Measurements from ENCODE around the gene SRPRB. TPM values are rescaled to one million over a fixed set of nuclear protein-coding genes. Genes with fewer than 3 reads are reported as not detected.
"Not testable (repeated sequence)": the region's sequence is repeated elsewhere in the genome, so short reads cannot be mapped to it uniquely, and the experiment has no call there.

Gene SRPRB
- polyA plus RNA-seq, 1 donor from 2014 or later = 46.9 TPM

DNA sequence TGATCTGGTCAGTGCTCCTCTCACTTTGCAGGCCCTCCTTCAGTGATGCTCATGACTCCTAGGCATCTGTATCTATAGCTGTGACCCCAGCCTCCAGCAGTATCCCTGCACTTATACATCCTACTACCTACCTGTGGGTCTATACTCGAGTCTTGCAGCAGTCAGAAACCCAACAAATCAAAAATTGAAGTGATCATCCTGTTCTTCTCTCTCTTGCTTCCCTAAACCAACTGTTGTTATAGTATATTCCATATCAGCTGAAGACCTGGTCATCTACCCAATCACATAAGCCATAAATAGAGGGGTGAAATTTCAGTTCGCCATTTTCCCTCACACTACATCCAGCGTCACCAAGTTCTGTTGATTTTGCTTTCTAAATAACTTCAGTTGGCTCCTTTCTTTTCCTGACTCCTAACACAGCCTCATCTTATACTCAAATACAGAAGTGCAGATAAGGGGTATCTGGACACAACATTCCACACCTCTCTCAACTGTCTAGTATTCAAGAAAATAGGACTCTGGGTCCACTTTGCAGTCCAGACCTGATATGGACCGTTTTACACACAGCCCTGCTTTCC lies 25.9 kb upstream of the SRPRB start:
- no peak overlapping the region for H3K27ac ChIP-seq (ENCODE audit: low read length)
- H3K36me3 ChIP-seq (ENCODE audit: insufficient read depth, low read length) = no peaks in the 10 kb centered on the region
- TF ChIP-seq POLR2AphosphoS5 (IDR thresholded peaks at IDR 0.05) (no peak), MXI1 (conservative IDR thresholded peaks at IDR 0.05; ENCODE audit: poor library complexity, severe bottlenecking) (no peak), EP300 (conservative IDR thresholded peaks at IDR 0.05; ENCODE audit: poor library complexity, severe bottlenecking) (no peak), RAD21 (conservative IDR thresholded peaks at IDR 0.05) (no peak), EZH2 (IDR thresholded peaks at IDR 0.05; ENCODE audit: borderline replicate concordance, insufficient read depth, low read length, poor library complexity, severe bottlenecking) (no peak), SMC3 (conservative IDR thresholded peaks at IDR 0.05; ENCODE audit: poor library complexity) (no peak), TAF1 (IDR thresholded peaks at IDR 0.05; ENCODE audit: low read depth) (no peak)
- TF ChIP-seq, protein P1, sequence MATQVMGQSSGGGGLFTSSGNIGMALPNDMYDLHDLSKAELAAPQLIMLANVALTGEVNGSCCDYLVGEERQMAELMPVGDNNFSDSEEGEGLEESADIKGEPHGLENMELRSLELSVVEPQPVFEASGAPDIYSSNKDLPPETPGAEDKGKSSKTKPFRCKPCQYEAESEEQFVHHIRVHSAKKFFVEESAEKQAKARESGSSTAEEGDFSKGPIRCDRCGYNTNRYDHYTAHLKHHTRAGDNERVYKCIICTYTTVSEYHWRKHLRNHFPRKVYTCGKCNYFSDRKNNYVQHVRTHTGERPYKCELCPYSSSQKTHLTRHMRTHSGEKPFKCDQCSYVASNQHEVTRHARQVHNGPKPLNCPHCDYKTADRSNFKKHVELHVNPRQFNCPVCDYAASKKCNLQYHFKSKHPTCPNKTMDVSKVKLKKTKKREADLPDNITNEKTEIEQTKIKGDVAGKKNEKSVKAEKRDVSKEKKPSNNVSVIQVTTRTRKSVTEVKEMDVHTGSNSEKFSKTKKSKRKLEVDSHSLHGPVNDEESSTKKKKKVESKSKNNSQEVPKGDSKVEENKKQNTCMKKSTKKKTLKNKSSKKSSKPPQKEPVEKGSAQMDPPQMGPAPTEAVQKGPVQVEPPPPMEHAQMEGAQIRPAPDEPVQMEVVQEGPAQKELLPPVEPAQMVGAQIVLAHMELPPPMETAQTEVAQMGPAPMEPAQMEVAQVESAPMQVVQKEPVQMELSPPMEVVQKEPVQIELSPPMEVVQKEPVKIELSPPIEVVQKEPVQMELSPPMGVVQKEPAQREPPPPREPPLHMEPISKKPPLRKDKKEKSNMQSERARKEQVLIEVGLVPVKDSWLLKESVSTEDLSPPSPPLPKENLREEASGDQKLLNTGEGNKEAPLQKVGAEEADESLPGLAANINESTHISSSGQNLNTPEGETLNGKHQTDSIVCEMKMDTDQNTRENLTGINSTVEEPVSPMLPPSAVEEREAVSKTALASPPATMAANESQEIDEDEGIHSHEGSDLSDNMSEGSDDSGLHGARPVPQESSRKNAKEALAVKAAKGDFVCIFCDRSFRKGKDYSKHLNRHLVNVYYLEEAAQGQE (IDR thresholded peaks at IDR 0.05; ENCODE audit: borderline replicate concordance) = no peak
- TF ChIP-seq, protein P2, sequence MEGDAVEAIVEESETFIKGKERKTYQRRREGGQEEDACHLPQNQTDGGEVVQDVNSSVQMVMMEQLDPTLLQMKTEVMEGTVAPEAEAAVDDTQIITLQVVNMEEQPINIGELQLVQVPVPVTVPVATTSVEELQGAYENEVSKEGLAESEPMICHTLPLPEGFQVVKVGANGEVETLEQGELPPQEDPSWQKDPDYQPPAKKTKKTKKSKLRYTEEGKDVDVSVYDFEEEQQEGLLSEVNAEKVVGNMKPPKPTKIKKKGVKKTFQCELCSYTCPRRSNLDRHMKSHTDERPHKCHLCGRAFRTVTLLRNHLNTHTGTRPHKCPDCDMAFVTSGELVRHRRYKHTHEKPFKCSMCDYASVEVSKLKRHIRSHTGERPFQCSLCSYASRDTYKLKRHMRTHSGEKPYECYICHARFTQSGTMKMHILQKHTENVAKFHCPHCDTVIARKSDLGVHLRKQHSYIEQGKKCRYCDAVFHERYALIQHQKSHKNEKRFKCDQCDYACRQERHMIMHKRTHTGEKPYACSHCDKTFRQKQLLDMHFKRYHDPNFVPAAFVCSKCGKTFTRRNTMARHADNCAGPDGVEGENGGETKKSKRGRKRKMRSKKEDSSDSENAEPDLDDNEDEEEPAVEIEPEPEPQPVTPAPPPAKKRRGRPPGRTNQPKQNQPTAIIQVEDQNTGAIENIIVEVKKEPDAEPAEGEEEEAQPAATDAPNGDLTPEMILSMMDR (IDR thresholded peaks at IDR 0.05; ENCODE audit: poor library complexity, severe bottlenecking) = no peak
- H3K4me2 ChIP-seq (ENCODE audit: low read length) = no peak overlapping the region
- H3K9me2 ChIP-seq (ENCODE audit: insufficient read depth, low read length) = no peaks in the 10 kb centered on the region
- H3K27me3 ChIP-seq (ENCODE audit: insufficient read depth, low read depth, low read length) = no peaks in the 10 kb centered on the region
- no peaks in the 10 kb centered on the region for H3F3A ChIP-seq (ENCODE audit: insufficient read depth, low read length, poor library complexity, severe bottlenecking)
- H3K9me3 ChIP-seq (ENCODE audit: low read length) = no peaks in the 10 kb centered on the region
- H3K79me2 ChIP-seq (replicated peaks; ENCODE audit: insufficient read depth, low read length) = no peaks in the 10 kb centered on the region
- H4K20me1 ChIP-seq (ENCODE audit: insufficient read depth) = no peaks in the 10 kb centered on the region
- H3K4me3 ChIP-seq (ENCODE audit: low read length) = no peak overlapping the region
- H2AFZ ChIP-seq (ENCODE audit: low read depth, low read length) = no peak overlapping the region
- H3K9ac ChIP-seq (ENCODE audit: low read length) = no peak overlapping the region

DNA sequence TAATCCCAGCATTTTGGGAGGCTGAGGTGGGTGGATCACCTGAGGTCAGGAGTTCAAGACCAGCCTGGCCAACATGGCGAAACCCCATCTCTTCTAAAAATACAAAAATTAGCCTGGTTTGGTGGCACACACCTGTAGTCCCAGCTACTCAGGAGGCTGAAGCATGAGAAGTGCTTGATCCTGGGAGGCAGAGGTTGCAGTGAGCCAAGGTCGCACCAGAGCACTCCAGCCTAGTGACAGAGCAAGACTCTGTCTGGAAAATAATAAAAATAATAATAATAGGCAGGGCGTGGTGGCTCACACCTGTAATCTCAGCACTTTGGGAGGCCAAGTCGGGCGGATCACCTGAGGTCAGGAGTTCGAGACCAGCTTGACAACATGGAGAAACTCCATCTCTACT lies 24.9 kb upstream of the SRPRB start:
- not testable (repeated sequence) for H2AFZ ChIP-seq (ENCODE audit: low read depth, low read length); H4K20me1 ChIP-seq (ENCODE audit: insufficient read depth); H3K9me2 ChIP-seq (ENCODE audit: insufficient read depth, low read length); H3K4me3 ChIP-seq (ENCODE audit: low read length); H3K36me3 ChIP-seq (ENCODE audit: insufficient read depth, low read length); H3F3A ChIP-seq (ENCODE audit: insufficient read depth, low read length, poor library complexity, severe bottlenecking); H3K79me2 ChIP-seq (replicated peaks; ENCODE audit: insufficient read depth, low read length); H3K9ac ChIP-seq (ENCODE audit: low read length); H3K9me3 ChIP-seq (ENCODE audit: low read length); H3K4me2 ChIP-seq (ENCODE audit: low read length); H3K27me3 ChIP-seq (ENCODE audit: insufficient read depth, low read depth, low read length); H3K27ac ChIP-seq (ENCODE audit: low read length)

DNA sequence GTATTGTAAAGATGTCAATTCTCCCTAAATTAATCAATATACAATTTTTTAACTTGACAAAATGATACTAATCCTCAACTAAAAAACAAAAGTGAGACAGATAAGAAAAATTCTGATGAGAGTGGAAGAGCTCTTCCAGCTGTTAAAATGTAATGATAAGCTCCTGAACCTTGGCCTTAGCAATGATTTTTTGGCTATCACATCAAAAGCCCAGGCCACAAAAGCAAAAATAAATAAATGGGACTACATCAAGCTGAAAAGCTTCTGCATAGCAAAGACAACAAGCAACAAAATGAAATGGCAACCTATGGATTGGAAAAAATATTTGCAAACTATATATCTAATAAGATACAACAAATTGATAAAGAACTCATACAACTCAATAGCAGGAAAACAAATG lies 24.0 kb upstream of the SRPRB start:
- no peaks in the 10 kb centered on the region for H3K79me2 ChIP-seq (replicated peaks; ENCODE audit: insufficient read depth, low read length)
- no peaks in the 10 kb centered on the region for H3K27me3 ChIP-seq (ENCODE audit: insufficient read depth, low read depth, low read length)
- no peaks in the 10 kb centered on the region for H4K20me1 ChIP-seq (ENCODE audit: insufficient read depth)
- H3K27ac ChIP-seq (ENCODE audit: low read length) = no peak overlapping the region
- no peak overlapping the region for H2AFZ ChIP-seq (ENCODE audit: low read depth, low read length)
- H3K4me3 ChIP-seq (ENCODE audit: low read length) = no peak overlapping the region
- H3K9me2 ChIP-seq (ENCODE audit: insufficient read depth, low read length) = no peaks in the 10 kb centered on the region
- no peaks in the 10 kb centered on the region for H3F3A ChIP-seq (ENCODE audit: insufficient read depth, low read length, poor library complexity, severe bottlenecking)
- no peak for TF ChIP-seq EP300 (conservative IDR thresholded peaks at IDR 0.05; ENCODE audit: poor library complexity, severe bottlenecking)
- TF ChIP-seq EZH2 (IDR thresholded peaks at IDR 0.05; ENCODE audit: borderline replicate concordance, insufficient read depth, low read length, poor library complexity, severe bottlenecking) = no peak
- TF ChIP-seq SMC3 (conservative IDR thresholded peaks at IDR 0.05; ENCODE audit: poor library complexity) = no peak
- TF ChIP-seq, protein P2 (IDR thresholded peaks at IDR 0.05; ENCODE audit: poor library complexity, severe bottlenecking) = no peak
- TF ChIP-seq, protein P1 (IDR thresholded peaks at IDR 0.05; ENCODE audit: borderline replicate concordance) = no peak
- no peak for TF ChIP-seq RAD21 (conservative IDR thresholded peaks at IDR 0.05)
- TF ChIP-seq POLR2AphosphoS5 (IDR thresholded peaks at IDR 0.05) = no peak
- no peak for TF ChIP-seq MXI1 (conservative IDR thresholded peaks at IDR 0.05; ENCODE audit: poor library complexity, severe bottlenecking)
- TF ChIP-seq TAF1 (IDR thresholded peaks at IDR 0.05; ENCODE audit: low read depth) = no peak
- no peak overlapping the region for H3K4me2 ChIP-seq (ENCODE audit: low read length)
- H3K9ac ChIP-seq (ENCODE audit: low read length) = no peak overlapping the region
- H3K36me3 ChIP-seq (ENCODE audit: insufficient read depth, low read length) = no peaks in the 10 kb centered on the region
- no peaks in the 10 kb centered on the region for H3K9me3 ChIP-seq (ENCODE audit: low read length)

All from neural cell (in vitro differentiated cells).